Transverse colon (tissue), 4 donors: ENCODE measurements around the gene LAMP1.

Experiments used
- CTCF ChIP-seq, 5 experiments: fragments of 200-600 bp in 3 of 5; fragments of 450-650 bp in 2 of 5; sonication (generic) in 3 of 5; IDR thresholded peaks; 1 replicate in 2 of 5; 2 replicates in 3 of 5; pipeline ENCODE4 v1.5.1; 2016 to 2017; ENCODE audit warnings: antibody characterized with exemption in 5 of 5, inconsistent platforms in 3 of 5, mild to moderate bottlenecking in 2 of 5, moderate library complexity in 1 of 5
- POLR2AphosphoS5 ChIP-seq, 3 donors: sonication (generic); formaldehyde crosslinking; IDR thresholded peaks; one replicate each; pipeline ENCODE4 v1.6.1; 2016; ENCODE audit warnings: antibody characterized with exemption in 3 of 3

- no peak for TF ChIP-seq CTCF (IDR thresholded peaks at IDR 0.05)
- no peak for TF ChIP-seq POLR2AphosphoS5 (IDR thresholded peaks at IDR 0.05)
Observed at GRCh38 chr13:113309473-113309872, 12.4 kb downstream of the LAMP1 start.
